GM21526 (cell line): ENCODE measurements around the gene SFT2D2.

ENCODE experiments used
- ATAC-seq: cut with Tn5 transposase; IDR thresholded peaks from one replicate; pipeline ENCODE4 v1.9.1; 2021; ENCODE audit warnings: moderate library complexity; ENCODE audit not compliant: unreplicated experiment, low FRiP score

SFT2D2 gene

GRCh38 chr1:168263130-168263529 lies 37.3 kb downstream of the SFT2D2 start:
- no peak for ATAC-seq

- ATAC-seq, result no peak
These were observed 38.5 kb downstream of the SFT2D2 start for GRCh38 chr1:168264296-168264695.

GRCh38 chr1:168265596-168265995 lies 39.8 kb downstream of the SFT2D2 start:
- ATAC-seq, result no peak

GRCh38 chr1:168266644-168267186 lies 40.9 kb downstream of the SFT2D2 start:
- no peak for ATAC-seq

GRCh38 chr1:168271636-168272035 lies 45.8 kb downstream of the SFT2D2 start:
- ATAC-seq, result no peak

GRCh38 chr1:168273575-168273974 lies 47.8 kb downstream of the SFT2D2 start:
- no peak for ATAC-seq

GRCh38 chr1:168279253-168279652 lies 53.4 kb downstream of the SFT2D2 start:
- no peak for ATAC-seq

GRCh38 chr1:168280296-168280927 lies 54.6 kb downstream of the SFT2D2 start, which contains the start of gene TBX19:
TBX19 (plus strand) TSS chr1:168280877; CDS start chr1:168281091, 214 bp downstream.
- ATAC-seq, result no peak

GRCh38 chr1:168281603-168282325 lies 56.0 kb downstream of the SFT2D2 start:
- ATAC-seq, result no peak

- no peak for ATAC-seq
These were observed 59.7 kb downstream of the SFT2D2 start for GRCh38 chr1:168285521-168285790.

GRCh38 chr1:168285971-168286927 lies 60.4 kb downstream of the SFT2D2 start:
- ATAC-seq, result no peak

- no peak for ATAC-seq
These were observed 61.4 kb downstream of the SFT2D2 start for GRCh38 chr1:168287237-168287664.

GRCh38 chr1:168288311-168289052 lies 62.7 kb downstream of the SFT2D2 start:
- ATAC-seq, result no peak

GRCh38 chr1:168291222-168291837 lies 65.5 kb downstream of the SFT2D2 start:
- no peak for ATAC-seq

- ATAC-seq, result no peak
These were observed 67.6 kb downstream of the SFT2D2 start for GRCh38 chr1:168293356-168293755.

GRCh38 chr1:168295411-168296114 lies 69.8 kb downstream of the SFT2D2 start:
- ATAC-seq, result no peak

GRCh38 chr1:168297019-168297730 lies 71.4 kb downstream of the SFT2D2 start:
- no peak for ATAC-seq

GRCh38 chr1:168298446-168298845 lies 72.6 kb downstream of the SFT2D2 start:
- ATAC-seq, result no peak

- no peak for ATAC-seq
These were observed 74.8 kb downstream of the SFT2D2 start for GRCh38 chr1:168300626-168301025.
